RWPE1 (cell line): ENCODE data around the gene EOLA2.
A peak's percentile ranks its signal among the peaks of the same experiment; 100 is the strongest.
"Not testable (repeated sequence)": the region's sequence is repeated elsewhere in the genome, so short reads cannot be mapped to it uniquely, and the experiment has no call there.

Source experiments
- CTCF ChIA-PET: fragments of 350-600 bp; sonication (Branson Sonifier 250); formaldehyde crosslinking; extraction: SDS; loops from one replicate; lab custom pipeline; 2021; lab: Yijun Ruan, JAX
- POLR2A ChIA-PET: fragments of 400-600 bp; formaldehyde crosslinking; extraction: SDS; loops from one replicate; lab custom pipeline; 2020; ENCODE audit warnings: antibody characterized with exemption; ENCODE audit not compliant: low non-redundant PET; lab: Yijun Ruan, JAX
- DNase-seq: peaks from one replicate; pipeline ENCODE4 v3.0.0; 2012; ENCODE audit warnings: low spot score
- H3K27ac ChIP-seq: fragments of 450-650 bp; 2 replicates; pipeline ENCODE4 v1.5.1; 2017
- CTCF ChIP-seq: fragments of 450-650 bp; conservative IDR thresholded peaks from 2 replicates; pipeline ENCODE4 v1.5.1; 2017; ENCODE audit warnings: low read depth, mild to moderate bottlenecking

The EOLA2 gene

GRCh38 chrX:149940674-149941024, 2.4 kb upstream of the EOLA2 start:
- H3K27ac ChIP-seq: peak overlapping the region; percentile 94
- peak; percentile 44 for TF ChIP-seq CTCF
- POLR2A ChIA-PET: interaction anchor here (0.5 to 0.7 kb wide), 2 partner anchors 345 to 749 kb away, joined by 3 read pairs; no protein-coding TSS in a partner anchor
- not testable (repeated sequence) for DNase-seq
- CTCF ChIA-PET: interaction anchor here (0.7 kb wide), 1 partner anchor 740 kb away, joined by 3 read pairs; no protein-coding TSS in a partner anchor

GRCh38 chrX:149939905-149940673, 1.8 kb upstream of the EOLA2 start:
- peak; percentile 82 for DNase-seq
- no peak for TF ChIP-seq CTCF
- ChIA-PET CTCF (interaction anchor here (0.7 kb wide), 1 partner anchor 740 kb away, joined by 3 read pairs; no protein-coding TSS in a partner anchor), POLR2A (interaction anchor here (0.5 to 0.7 kb wide), 2 partner anchors 345 to 750 kb away, joined by 3 read pairs; no protein-coding TSS in a partner anchor)
- peak overlapping the region; percentile 94 for H3K27ac ChIP-seq

GRCh38 chrX:149939655-149939904, 1.3 kb upstream of the EOLA2 start:
- CTCF ChIA-PET: no interaction called here
- H3K27ac ChIP-seq: peak overlapping the region; percentile 94
- POLR2A ChIA-PET: interaction anchor here (0.6 kb wide), 2 partner anchors 84 to 260 kb away, joined by 3 to 5 read pairs; no protein-coding TSS in a partner anchor
- no peak for TF ChIP-seq CTCF
- DNase-seq: no peak

- CTCF ChIA-PET: no interaction called here
- no peak for TF ChIP-seq CTCF
- H3K27ac ChIP-seq: peak overlapping the region; percentile 94
- POLR2A ChIA-PET: interaction anchor here (0.6 kb wide), 2 partner anchors 83 to 261 kb away, joined by 3 to 5 read pairs; no protein-coding TSS in a partner anchor
- DNase-seq: peak; percentile 76
These were observed 777 bp upstream of the EOLA2 start for GRCh38 chrX:149938881-149939654.

GRCh38 chrX:149937871-149938426, 342 bp downstream of the EOLA2 start:
- no peak for DNase-seq
- ChIA-PET POLR2A (no interaction called here), CTCF (interaction anchor here (0.6 kb wide), 1 partner anchor 450 kb away, joined by 3 read pairs; no protein-coding TSS in a partner anchor)
- peak overlapping the region; percentile 94 for H3K27ac ChIP-seq
- TF ChIP-seq CTCF: no peak

GRCh38 chrX:149937328-149937727, 963 bp downstream of the EOLA2 start:
- DNase-seq, CTCF ChIA-PET, POLR2A ChIA-PET: not testable (repeated sequence)
- peak overlapping the region; percentile 94 for H3K27ac ChIP-seq

GRCh38 chrX:149933547-149933946, 4.7 kb downstream of the EOLA2 start:
- H3K27ac ChIP-seq, DNase-seq, POLR2A ChIA-PET, CTCF ChIA-PET: not testable (repeated sequence)

GRCh38 chrX:149932970-149933369, 5.3 kb downstream of the EOLA2 start:
- POLR2A ChIA-PET, H3K27ac ChIP-seq, DNase-seq, CTCF ChIA-PET: not testable (repeated sequence)

- DNase-seq, H3K27ac ChIP-seq, POLR2A ChIA-PET, CTCF ChIA-PET: not testable (repeated sequence)
These were observed 6.1 kb downstream of the EOLA2 start for GRCh38 chrX:149932150-149932549.

- H3K27ac ChIP-seq, CTCF ChIA-PET, DNase-seq, POLR2A ChIA-PET: not testable (repeated sequence)
These were observed 6.9 kb downstream of the EOLA2 start for GRCh38 chrX:149931355-149931754.
